PC-9 (cell line): Measurements from ENCODE around the gene GRAP. TPM values are rescaled to one million over a fixed set of nuclear protein-coding genes. Genes with fewer than 3 reads are reported as not detected.

Experiments used
- BruUV-seq: library from RNA; stranded (reverse); fragments of 400-500 nt; replicated peaks from 2 replicates; lab custom pipeline; 2021; lab: Mats Ljungman, UMichigan
- CTCF ChIA-PET: fragments of 300-600 bp; sonication (Branson Sonifier 250); formaldehyde crosslinking; loops from one replicate; lab custom pipeline; 2022; ENCODE audit warnings: antibody characterized with exemption; lab: Charles Lee
- POLR2A ChIA-PET: fragments of 300-600 bp; sonication (Branson Sonifier 250); formaldehyde crosslinking; loops from one replicate; lab custom pipeline; 2022; ENCODE audit warnings: antibody characterized with exemption; ENCODE audit not compliant: unreplicated experiment; lab: Charles Lee
- DNase-seq, 2 experiments: peaks; one replicate each; pipeline versions ENCODE4 v3.0.0 to v3.0.0-alpha.2; 2015 to 2022; ENCODE audit warnings: mixed read lengths in 1 of 2
- H2AFZ ChIP-seq: fragments of 200-600 bp; sonication (generic); 2 replicates; pipeline ENCODE4 v1.8.1; 2017; ENCODE audit warnings: antibody characterized with exemption
- H3F3A ChIP-seq: fragments of 200-600 bp; sonication (generic); 2 replicates; pipeline ENCODE4 v1.8.1; 2017; ENCODE audit warnings: antibody characterized with exemption, mild to moderate bottlenecking, low read depth; ENCODE audit not compliant: insufficient read depth
- H3K27ac ChIP-seq: fragments of 200-600 bp; sonication (generic); 2 replicates; pipeline ENCODE4 v1.6.1; 2016; ENCODE audit warnings: mixed run types
- H3K27me3 ChIP-seq: fragments of 200-600 bp; sonication (generic); 2 replicates; pipeline ENCODE4 v1.6.1; 2016; ENCODE audit warnings: low read depth, mixed run types; ENCODE audit not compliant: insufficient read depth
- H3K36me3 ChIP-seq: fragments of 200-600 bp; sonication (generic); 2 replicates; pipeline ENCODE4 v1.6.1; 2016; ENCODE audit warnings: low read depth, mixed run types
- H3K4me1 ChIP-seq: fragments of 200-600 bp; sonication (generic); replicated peaks from 2 replicates; pipeline ENCODE4 v1.6.1; 2016; ENCODE audit warnings: mixed run types; ENCODE audit not compliant: insufficient read depth
- H3K4me2 ChIP-seq: fragments of 200-600 bp; sonication (generic); 2 replicates; pipeline ENCODE4 v1.6.1; 2017; ENCODE audit warnings: mixed run types
- H3K4me3 ChIP-seq: fragments of 200-600 bp; sonication (generic); 2 replicates; pipeline ENCODE4 v1.6.1; 2016; ENCODE audit warnings: mixed run types
- H3K79me2 ChIP-seq: fragments of 200-600 bp; sonication (generic); 2 replicates; pipeline ENCODE4 v1.6.1; 2017; ENCODE audit warnings: low read depth, mixed run types
- H3K9me2 ChIP-seq: fragments of 200-600 bp; sonication (generic); 2 replicates; pipeline ENCODE4 v1.8.1; 2017; ENCODE audit warnings: mild to moderate bottlenecking; ENCODE audit not compliant: insufficient read depth
- H3K9me3 ChIP-seq: fragments of 200-600 bp; sonication (generic); 2 replicates; pipeline ENCODE4 v1.8.1; 2016; ENCODE audit warnings: low read depth; ENCODE audit not compliant: insufficient read depth
- H4K20me1 ChIP-seq: fragments of 200-600 bp; sonication (generic); 2 replicates; pipeline ENCODE4 v1.8.1; 2017; ENCODE audit not compliant: insufficient read depth
- EZH2 ChIP-seq: fragments of 200-600 bp; sonication (generic); IDR thresholded peaks from 2 replicates; pipeline ENCODE4 v1.8.0; 2017; ENCODE audit warnings: antibody characterized with exemption, low read depth
- intact Hi-C: fragments of 100-400 bp; cut with micrococcal nuclease; formaldehyde crosslinking; loops from one replicate; pipeline ENCODE4 v1.10.0; 2022; ENCODE audit not compliant: unreplicated experiment
- total RNA-seq: library from RNA; stranded (reverse); gene quantifications from 2 replicates; pipeline ENCODE4 v1.2.3, GENCODE V29; 2021
- TF ChIP-seq, protein P1 (sequence below): fragments of 200-600 bp; sonication (generic); conservative IDR thresholded peaks from 2 replicates; pipeline ENCODE4 v1.6.1; 2017; ENCODE audit warnings: mixed run types, antibody characterized with exemption, mild to moderate bottlenecking, moderate library complexity

Gene GRAP
- total RNA-seq, 1 experiment from 2014 or later: 0.48 TPM

DNA sequence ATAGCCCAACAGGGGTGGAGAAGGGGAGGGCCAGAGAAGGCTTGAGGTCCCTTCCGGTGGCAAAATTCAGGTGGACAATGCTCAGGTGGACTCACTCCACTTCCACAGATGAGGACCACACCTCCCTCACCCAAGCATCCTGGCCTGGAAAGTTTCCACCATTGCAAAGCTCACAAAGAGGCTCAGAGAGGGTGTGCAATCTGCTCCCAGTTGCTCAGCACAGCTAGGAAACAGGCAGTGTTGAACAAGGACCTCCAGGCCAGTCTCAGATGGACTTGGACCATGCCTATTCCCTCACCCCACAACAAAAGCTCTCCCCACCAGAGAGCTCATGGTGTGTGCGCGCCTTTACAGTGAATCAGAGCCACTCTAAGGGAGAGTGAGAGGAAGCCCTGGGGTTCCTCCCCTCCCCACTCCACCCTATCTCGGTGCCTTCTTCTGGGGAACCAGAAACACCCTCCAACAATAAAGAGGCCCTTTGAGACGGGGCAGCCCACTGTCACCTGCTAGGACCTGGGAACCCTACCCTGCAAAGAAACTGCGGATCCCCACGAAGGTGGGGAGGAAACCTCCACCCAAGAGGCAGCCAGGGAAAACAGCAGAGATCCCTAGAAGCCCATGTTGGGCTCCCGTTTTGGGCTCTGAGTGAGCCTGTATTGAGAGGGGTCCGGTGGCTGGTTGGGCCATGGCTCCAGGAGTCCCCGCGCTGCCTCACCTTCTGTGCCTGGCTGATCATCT, 43.8 kb downstream of the GRAP start:
- DNase-seq: no peak
- no peak for TF ChIP-seq EZH2
- TF ChIP-seq, protein P1, sequence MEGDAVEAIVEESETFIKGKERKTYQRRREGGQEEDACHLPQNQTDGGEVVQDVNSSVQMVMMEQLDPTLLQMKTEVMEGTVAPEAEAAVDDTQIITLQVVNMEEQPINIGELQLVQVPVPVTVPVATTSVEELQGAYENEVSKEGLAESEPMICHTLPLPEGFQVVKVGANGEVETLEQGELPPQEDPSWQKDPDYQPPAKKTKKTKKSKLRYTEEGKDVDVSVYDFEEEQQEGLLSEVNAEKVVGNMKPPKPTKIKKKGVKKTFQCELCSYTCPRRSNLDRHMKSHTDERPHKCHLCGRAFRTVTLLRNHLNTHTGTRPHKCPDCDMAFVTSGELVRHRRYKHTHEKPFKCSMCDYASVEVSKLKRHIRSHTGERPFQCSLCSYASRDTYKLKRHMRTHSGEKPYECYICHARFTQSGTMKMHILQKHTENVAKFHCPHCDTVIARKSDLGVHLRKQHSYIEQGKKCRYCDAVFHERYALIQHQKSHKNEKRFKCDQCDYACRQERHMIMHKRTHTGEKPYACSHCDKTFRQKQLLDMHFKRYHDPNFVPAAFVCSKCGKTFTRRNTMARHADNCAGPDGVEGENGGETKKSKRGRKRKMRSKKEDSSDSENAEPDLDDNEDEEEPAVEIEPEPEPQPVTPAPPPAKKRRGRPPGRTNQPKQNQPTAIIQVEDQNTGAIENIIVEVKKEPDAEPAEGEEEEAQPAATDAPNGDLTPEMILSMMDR: no peak
- peaks cover 20% of the 10 kb centered on the region; the same call in 1 of the 2 replicates for H3F3A ChIP-seq
- peak overlapping the region; percentile 88 for H3K4me3 ChIP-seq
- H3K4me2 ChIP-seq: peak overlapping the region; percentile 98
- POLR2A ChIA-PET: interaction anchor here (0.6 to 0.7 kb wide), 2 partner anchors 33 to 145 kb away, joined by 7 to 9 read pairs; no protein-coding TSS in a partner anchor
- no peak overlapping the region for H2AFZ ChIP-seq
- peaks cover 20% of the 10 kb centered on the region; the same call in 1 of the 2 replicates for H3K36me3 ChIP-seq
- BruUV-seq: TSS peak; percentile 55
- no peaks in the 10 kb centered on the region for H3K9me2 ChIP-seq
- H3K79me2 ChIP-seq: peaks cover 57% of the 10 kb centered on the region
- H3K9me3 ChIP-seq: no peaks in the 10 kb centered on the region
- H4K20me1 ChIP-seq: peaks cover 59% of the 10 kb centered on the region
- no peaks in the 10 kb centered on the region for H3K27me3 ChIP-seq
- CTCF ChIA-PET: interaction anchor here (0.5 kb wide), 1 partner anchor 8 kb away, joined by 6 read pairs; no protein-coding TSS in a partner anchor
- H3K4me1 ChIP-seq: peaks cover 37% of the 10 kb centered on the region
- no peak overlapping the region for H3K27ac ChIP-seq
- intact Hi-C loops: loop anchor here (5.0 kb wide), 1 partner anchor 146 kb away; the partner anchor contains the start of gene PRPSAP2

DNA sequence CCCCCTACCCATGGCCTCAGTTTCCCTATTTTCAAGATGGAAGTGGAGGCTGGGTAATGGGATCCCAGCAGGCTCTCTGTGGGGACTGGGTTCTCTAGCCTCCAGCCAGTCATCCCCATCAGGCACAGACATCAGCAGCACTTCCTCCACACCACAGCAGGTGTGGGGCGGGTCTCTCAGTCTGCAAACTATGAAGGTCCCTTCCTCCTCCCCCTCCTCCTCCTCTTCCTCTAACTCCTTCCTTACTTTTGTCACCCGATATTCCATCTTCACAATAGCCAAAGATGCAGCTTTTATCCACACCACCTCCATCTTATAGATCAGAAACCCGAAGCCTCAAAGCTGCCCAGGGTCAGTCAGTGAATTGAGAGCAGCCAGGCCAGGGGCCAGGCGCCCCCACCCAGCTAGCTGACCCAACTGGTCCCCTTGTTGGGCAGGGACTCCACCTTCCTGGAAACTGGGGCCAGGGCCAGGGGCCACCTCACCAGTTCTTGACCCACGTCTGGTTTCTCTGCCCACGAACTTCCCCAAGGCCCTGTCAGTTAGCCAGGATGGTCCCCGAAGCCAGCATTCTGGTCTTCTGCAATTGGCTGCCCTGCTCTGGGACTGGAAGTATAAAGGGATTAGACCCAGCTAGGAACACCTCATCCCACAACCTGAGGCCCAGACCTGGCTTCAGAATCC, 44.7 kb downstream of the GRAP start:
- TF ChIP-seq, protein P1: no peak
- no peak for TF ChIP-seq EZH2
- intact Hi-C loops: loop anchor here (5.0 kb wide), 1 partner anchor 145 kb away; the partner anchor contains the start of gene PRPSAP2
- ChIA-PET CTCF (interaction anchor here (0.5 kb wide), 1 partner anchor 9 kb away, joined by 6 read pairs; no protein-coding TSS in a partner anchor), POLR2A (no interaction called here)
- no peak overlapping the region for H2AFZ ChIP-seq
- H3K4me3 ChIP-seq: peak overlapping the region; percentile 88; the same call in 1 of the 2 replicates
- H3K9me3 ChIP-seq: no peaks in the 10 kb centered on the region
- DNase-seq: no peak
- peaks cover 64% of the 10 kb centered on the region for H3K79me2 ChIP-seq
- H3K4me2 ChIP-seq: peak overlapping the region; percentile 98
- no peak overlapping the region for H3K27ac ChIP-seq
- H3K27me3 ChIP-seq: no peaks in the 10 kb centered on the region
- peaks cover 13% of the 10 kb centered on the region; the same call in 1 of the 2 replicates for H3F3A ChIP-seq
- H4K20me1 ChIP-seq: peaks cover 67% of the 10 kb centered on the region
- BruUV-seq: no TSS peak
- peaks cover 20% of the 10 kb centered on the region; the same call in 1 of the 2 replicates for H3K36me3 ChIP-seq
- peaks cover 37% of the 10 kb centered on the region for H3K4me1 ChIP-seq
- H3K9me2 ChIP-seq: no peaks in the 10 kb centered on the region
